Body of pancreas (tissue), 4 donors: ENCODE results near the gene TMEM187.

Experiments
- POLR2A ChIP-seq, 3 donors: fragments of 450-650 bp; IDR thresholded peaks; one replicate each; pipeline ENCODE4 v1.6.1; 2016; ENCODE audit warnings: antibody characterized with exemption in 3 of 3, mild to moderate bottlenecking in 2 of 3
- TF ChIP-seq, protein P1 (sequence below), 7 experiments: fragments of 450-650 bp in 4 of 7; fragments of 200-600 bp in 3 of 7; sonication (generic) in 3 of 7; IDR thresholded peaks; one replicate each; pipeline ENCODE4 v1.5.1; 2016 to 2019; ENCODE audit warnings: antibody characterized with exemption in 7 of 7

- TF ChIP-seq, protein P1, sequence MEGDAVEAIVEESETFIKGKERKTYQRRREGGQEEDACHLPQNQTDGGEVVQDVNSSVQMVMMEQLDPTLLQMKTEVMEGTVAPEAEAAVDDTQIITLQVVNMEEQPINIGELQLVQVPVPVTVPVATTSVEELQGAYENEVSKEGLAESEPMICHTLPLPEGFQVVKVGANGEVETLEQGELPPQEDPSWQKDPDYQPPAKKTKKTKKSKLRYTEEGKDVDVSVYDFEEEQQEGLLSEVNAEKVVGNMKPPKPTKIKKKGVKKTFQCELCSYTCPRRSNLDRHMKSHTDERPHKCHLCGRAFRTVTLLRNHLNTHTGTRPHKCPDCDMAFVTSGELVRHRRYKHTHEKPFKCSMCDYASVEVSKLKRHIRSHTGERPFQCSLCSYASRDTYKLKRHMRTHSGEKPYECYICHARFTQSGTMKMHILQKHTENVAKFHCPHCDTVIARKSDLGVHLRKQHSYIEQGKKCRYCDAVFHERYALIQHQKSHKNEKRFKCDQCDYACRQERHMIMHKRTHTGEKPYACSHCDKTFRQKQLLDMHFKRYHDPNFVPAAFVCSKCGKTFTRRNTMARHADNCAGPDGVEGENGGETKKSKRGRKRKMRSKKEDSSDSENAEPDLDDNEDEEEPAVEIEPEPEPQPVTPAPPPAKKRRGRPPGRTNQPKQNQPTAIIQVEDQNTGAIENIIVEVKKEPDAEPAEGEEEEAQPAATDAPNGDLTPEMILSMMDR (IDR thresholded peaks at IDR 0.05) = no peak
- peak in 2 of 3 donors; percentile 35 to 40 for TF ChIP-seq POLR2A (IDR thresholded peaks at IDR 0.05)
Observed at GRCh38 chrX:154019633-154020528, 47.3 kb downstream of the TMEM187 start, which contains the start of gene IRAK1.
